HEK293 (cell line): ENCODE data around the gene DRC1.

Source experiments
- CTCF ChIA-PET: fragments of 350-600 bp; formaldehyde crosslinking; extraction: SDS; loops from one replicate; lab custom pipeline; 2021; ENCODE audit warnings: antibody characterized with exemption; lab: Yijun Ruan, JAX
- POLR2A ChIA-PET: fragments of 300-600 bp; formaldehyde crosslinking; extraction: SDS; loops from one replicate; lab custom pipeline; 2020; ENCODE audit warnings: antibody characterized with exemption, inconsistent platforms; lab: Yijun Ruan, JAX
- H3K27ac ChIP-seq: fragments of 200-500 bp; sonication (Bioruptor generic); 2 replicates; pipeline ENCODE4 v1.5.1; 2014; ENCODE audit warnings: low read depth, low read length, control low read depth, inconsistent platforms; ENCODE audit errors: extremely low read depth
- H3K36me3 ChIP-seq, 2 experiments: fragments of 200-500 bp in 1 of 2; sonication (Bioruptor generic) in 1 of 2; 1 replicate in 1 of 2; 2 replicates in 1 of 2; pipeline ENCODE4 v1.5.1; 2014 to 2017; ENCODE audit warnings: inconsistent platforms in 2 of 2, low read length in 2 of 2; ENCODE audit not compliant: control insufficient read depth in 2 of 2, insufficient read depth in 1 of 2
- H3K4me1 ChIP-seq: fragments of 200-500 bp; sonication (Bioruptor generic); 2 replicates; pipeline ENCODE4 v1.5.1; 2014; ENCODE audit warnings: mild to moderate bottlenecking, low read length, inconsistent platforms; ENCODE audit not compliant: control insufficient read depth, insufficient read depth
- H3K4me3 ChIP-seq: 2 replicates; pipeline ENCODE4 v1.5.1; 2011; ENCODE audit warnings: low read depth, mild to moderate bottlenecking, control low read depth, low read length, moderate library complexity
- H3K9me3 ChIP-seq: fragments of 200-500 bp; sonication (Bioruptor generic); 2 replicates; pipeline ENCODE4 v1.5.1; 2014; ENCODE audit warnings: low read depth, low read length, inconsistent platforms; ENCODE audit not compliant: control insufficient read depth, insufficient read depth
- BCL11B ChIP-seq: fragments of 450-650 bp; formaldehyde crosslinking; IDR thresholded peaks from 2 replicates; pipeline ENCODE4 v1.5.1; 2016; ENCODE audit warnings: low read depth, missing biosample characterization, missing genetic modification characterization
- GLIS2 ChIP-seq: fragments of 450-650 bp; formaldehyde crosslinking; IDR thresholded peaks from 2 replicates; pipeline ENCODE4 v1.5.1; 2016; ENCODE audit warnings: missing biosample characterization, missing genetic modification characterization
- HOXA7 ChIP-seq: sonication (generic); formaldehyde crosslinking; IDR thresholded peaks from 2 replicates; pipeline ENCODE4 v1.8.1; 2022; ENCODE audit warnings: missing genetic modification reagents, borderline replicate concordance
- KLF10 ChIP-seq: fragments of 450-650 bp; IDR thresholded peaks from 2 replicates; pipeline ENCODE4 v1.5.1; 2018; ENCODE audit warnings: missing biosample characterization, mild to moderate bottlenecking, missing genetic modification characterization
- KLF8 ChIP-seq: fragments of 450-650 bp; formaldehyde crosslinking; IDR thresholded peaks from 2 replicates; pipeline ENCODE4 v1.5.1; 2016; ENCODE audit warnings: missing biosample characterization, missing genetic modification characterization
- YY1 ChIP-seq: fragments of 450-650 bp; formaldehyde crosslinking; IDR thresholded peaks from 2 replicates; pipeline ENCODE4 v1.5.1; 2018; ENCODE audit warnings: missing biosample characterization, missing genetic modification characterization
- ZBTB21 ChIP-seq: fragments of 450-650 bp; formaldehyde crosslinking; IDR thresholded peaks from 2 replicates; pipeline ENCODE4 v1.5.1; 2017; ENCODE audit warnings: missing biosample characterization, missing genetic modification characterization
- ZNF214 ChIP-seq: fragments of 450-650 bp; formaldehyde crosslinking; IDR thresholded peaks from 2 replicates; pipeline ENCODE4 v1.5.1; 2017; ENCODE audit warnings: missing biosample characterization, mild to moderate bottlenecking, missing genetic modification characterization, borderline replicate concordance
- ZNF266 ChIP-seq: fragments of 450-650 bp; formaldehyde crosslinking; IDR thresholded peaks from 2 replicates; pipeline ENCODE4 v1.5.1; 2016; ENCODE audit warnings: missing biosample characterization, missing genetic modification characterization, low read depth
- ZNF354C ChIP-seq: fragments of 450-650 bp; formaldehyde crosslinking; IDR thresholded peaks from 2 replicates; pipeline ENCODE4 v1.5.1; 2016; ENCODE audit warnings: missing biosample characterization, missing genetic modification characterization, low read depth, borderline replicate concordance
- ZNF433 ChIP-seq: fragments of 450-650 bp; formaldehyde crosslinking; IDR thresholded peaks from 2 replicates; pipeline ENCODE4 v1.5.1; 2016; ENCODE audit warnings: missing biosample characterization, missing genetic modification characterization, low read depth
- ZNF529 ChIP-seq: fragments of 450-650 bp; formaldehyde crosslinking; IDR thresholded peaks from 2 replicates; pipeline ENCODE4 v1.5.1; 2017; ENCODE audit warnings: missing genetic modification characterization, missing biosample characterization; ENCODE audit not compliant: insufficient replicate concordance
- ZNF548 ChIP-seq: fragments of 450-650 bp; formaldehyde crosslinking; IDR thresholded peaks from 2 replicates; pipeline ENCODE4 v1.5.1; 2016; ENCODE audit warnings: missing biosample characterization, missing genetic modification characterization
- ZNF670 ChIP-seq: fragments of 450-650 bp; formaldehyde crosslinking; IDR thresholded peaks from 2 replicates; pipeline ENCODE4 v1.5.1; 2016; ENCODE audit warnings: missing biosample characterization, missing genetic modification characterization, low read depth
- ZNF777 ChIP-seq: fragments of 450-650 bp; formaldehyde crosslinking; IDR thresholded peaks from 2 replicates; pipeline ENCODE4 v1.5.1; 2017; ENCODE audit warnings: missing biosample characterization, missing genetic modification characterization, borderline replicate concordance
- ZNF843 ChIP-seq: fragments of 450-650 bp; formaldehyde crosslinking; IDR thresholded peaks from 2 replicates; pipeline ENCODE4 v1.5.1; 2016; ENCODE audit warnings: missing biosample characterization, missing genetic modification characterization
- ZSCAN23 ChIP-seq: fragments of 450-650 bp; formaldehyde crosslinking; IDR thresholded peaks from 2 replicates; pipeline ENCODE4 v1.5.1; 2016; ENCODE audit warnings: missing biosample characterization, missing genetic modification characterization
- TF ChIP-seq, protein P1 (sequence below): fragments of 450-650 bp; formaldehyde crosslinking; IDR thresholded peaks from 2 replicates; pipeline ENCODE4 v1.5.1; 2017; ENCODE audit warnings: missing biosample characterization, missing genetic modification characterization
- TF ChIP-seq, protein P2 (sequence below): fragments of 450-650 bp; formaldehyde crosslinking; IDR thresholded peaks from 2 replicates; pipeline ENCODE4 v1.5.1; 2016; ENCODE audit warnings: missing biosample characterization, missing genetic modification characterization
- TF ChIP-seq, protein P3 (sequence below): fragments of 450-650 bp; formaldehyde crosslinking; conservative IDR thresholded peaks from 2 replicates; pipeline ENCODE4 v1.5.1; 2016; ENCODE audit warnings: low read depth, missing biosample characterization, missing genetic modification characterization
- TF ChIP-seq, protein P4 (sequence below): fragments of 450-650 bp; formaldehyde crosslinking; IDR thresholded peaks from 2 replicates; pipeline ENCODE4 v1.5.1; 2016; ENCODE audit warnings: missing biosample characterization, missing genetic modification characterization

Gene DRC1

DNA sequence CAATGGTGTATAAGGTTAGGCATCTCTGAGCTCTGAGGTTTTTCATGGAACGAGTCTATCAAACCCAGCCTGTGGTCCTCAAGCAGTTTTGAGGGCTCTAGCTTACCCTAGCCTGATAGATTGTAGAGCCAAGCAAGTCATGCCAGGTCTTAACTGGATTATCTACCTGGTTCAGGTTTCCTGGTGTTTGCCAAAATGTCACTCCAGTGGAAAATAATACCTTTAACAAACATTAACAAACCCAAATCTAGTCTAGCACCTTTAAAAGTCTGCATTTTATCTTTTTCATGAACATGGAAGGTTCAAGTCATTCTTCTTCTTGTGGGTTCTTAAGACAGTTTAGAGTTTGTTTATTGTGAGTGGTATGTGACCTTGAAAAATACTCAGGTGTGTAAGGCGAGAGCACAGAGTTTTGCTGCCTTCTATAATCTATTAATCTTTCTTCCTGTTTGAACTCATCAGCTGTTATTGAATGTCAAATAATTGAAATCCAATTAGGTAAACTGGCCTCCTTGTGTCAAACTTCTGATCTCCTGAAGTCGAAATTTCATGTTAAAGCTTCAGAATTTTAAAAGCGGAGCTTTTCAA is 41.7 kb upstream of the DRC1 start (continued):
- no peak for TF ChIP-seq ZNF214 (tag by site-specific recombination)
- TF ChIP-seq HOXA7 (CRISPR knock-in tag) = no peak
- TF ChIP-seq ZBTB21 (tag by site-specific recombination) = no peak
- TF ChIP-seq, protein P1, sequence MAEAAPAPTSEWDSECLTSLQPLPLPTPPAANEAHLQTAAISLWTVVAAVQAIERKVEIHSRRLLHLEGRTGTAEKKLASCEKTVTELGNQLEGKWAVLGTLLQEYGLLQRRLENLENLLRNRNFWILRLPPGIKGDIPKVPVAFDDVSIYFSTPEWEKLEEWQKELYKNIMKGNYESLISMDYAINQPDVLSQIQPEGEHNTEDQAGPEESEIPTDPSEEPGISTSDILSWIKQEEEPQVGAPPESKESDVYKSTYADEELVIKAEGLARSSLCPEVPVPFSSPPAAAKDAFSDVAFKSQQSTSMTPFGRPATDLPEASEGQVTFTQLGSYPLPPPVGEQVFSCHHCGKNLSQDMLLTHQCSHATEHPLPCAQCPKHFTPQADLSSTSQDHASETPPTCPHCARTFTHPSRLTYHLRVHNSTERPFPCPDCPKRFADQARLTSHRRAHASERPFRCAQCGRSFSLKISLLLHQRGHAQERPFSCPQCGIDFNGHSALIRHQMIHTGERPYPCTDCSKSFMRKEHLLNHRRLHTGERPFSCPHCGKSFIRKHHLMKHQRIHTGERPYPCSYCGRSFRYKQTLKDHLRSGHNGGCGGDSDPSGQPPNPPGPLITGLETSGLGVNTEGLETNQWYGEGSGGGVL (tag by site-specific recombination) = no peak
- no peak for TF ChIP-seq KLF8

DNA sequence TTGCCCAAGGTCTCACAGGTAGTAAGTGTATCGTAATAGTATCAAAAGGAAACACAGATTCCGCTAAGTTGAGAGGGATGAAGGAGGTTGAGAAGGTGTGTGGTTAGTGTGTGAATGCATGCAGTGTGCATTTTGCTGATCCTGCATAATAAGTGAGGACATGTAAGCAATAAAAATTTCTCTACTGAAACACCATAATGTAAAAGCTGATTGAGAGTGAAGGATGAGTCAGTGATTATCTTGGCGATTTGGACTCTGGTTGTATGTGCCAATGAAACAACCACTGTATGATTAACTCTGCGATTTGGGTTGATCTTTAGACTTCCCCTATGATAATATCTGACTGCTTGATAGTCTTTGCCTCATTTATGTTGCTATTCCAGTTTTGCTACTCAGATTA is 38.4 kb upstream of the DRC1 start:
- Histone ChIP-seq H3K36me3 (peaks cover 4 to 19% of the 10 kb centered on the region in 2 experiments; a peak in 2 of 3 replicates), H3K27ac (no peak overlapping the region), H3K9me3 (no peaks in the 10 kb centered on the region), H3K4me3 (no peak overlapping the region), H3K4me1 (no peaks in the 10 kb centered on the region)
- peak; percentile 77; the same call in 1 of the 2 replicates for TF ChIP-seq ZNF266
- no peak for TF ChIP-seq ZNF433 (tag by site-specific recombination)
- ChIA-PET POLR2A (no interaction called here), CTCF (interaction anchor here (0.7 kb wide), 1 partner anchor 731 kb away, joined by 6 read pairs; no protein-coding TSS in a partner anchor)

DNA sequence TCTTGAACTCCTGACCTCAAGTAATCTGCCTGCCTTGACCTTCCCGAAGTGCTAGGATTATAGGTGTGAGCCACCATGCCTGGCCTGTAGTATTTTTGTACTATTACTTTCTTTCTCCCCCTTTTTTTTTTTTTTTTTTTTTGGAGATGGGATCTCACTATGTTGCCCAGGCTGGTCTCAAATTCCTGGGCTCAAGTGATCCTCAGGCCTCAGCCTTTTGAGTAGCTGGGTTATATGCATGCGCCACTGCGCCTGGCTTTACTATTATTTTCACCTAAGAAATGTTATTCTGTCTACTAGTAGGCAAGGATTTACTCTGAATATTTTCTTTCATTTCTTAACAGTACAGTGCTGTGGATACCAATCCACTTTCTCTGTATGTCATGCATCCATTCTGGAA is 37.8 kb upstream of the DRC1 start:
- ChIA-PET CTCF (no interaction called here), POLR2A (no interaction called here)
- peaks cover 4 to 24% of the 10 kb centered on the region in 2 experiments; a peak in 2 of 3 replicates for H3K36me3 ChIP-seq
- no peak overlapping the region for H3K27ac ChIP-seq
- H3K9me3 ChIP-seq = no peaks in the 10 kb centered on the region
- H3K4me1 ChIP-seq = no peaks in the 10 kb centered on the region
- H3K4me3 ChIP-seq = no peak overlapping the region
- TF ChIP-seq ZNF777 (tag by site-specific recombination) (no peak), KLF10 (tag by site-specific recombination) (no peak), ZNF354C (tag by site-specific recombination) (no peak), ZNF670 (tag by site-specific recombination) (no peak), ZNF843 (tag by site-specific recombination) (no peak), YY1 (tag by site-specific recombination) (no peak), BCL11B (no peak), ZSCAN23 (tag by site-specific recombination) (no peak), ZNF529 (tag by site-specific recombination) (no peak), GLIS2 (tag by site-specific recombination) (no peak), ZNF548 (tag by site-specific recombination) (no peak)
- TF ChIP-seq, protein P2, sequence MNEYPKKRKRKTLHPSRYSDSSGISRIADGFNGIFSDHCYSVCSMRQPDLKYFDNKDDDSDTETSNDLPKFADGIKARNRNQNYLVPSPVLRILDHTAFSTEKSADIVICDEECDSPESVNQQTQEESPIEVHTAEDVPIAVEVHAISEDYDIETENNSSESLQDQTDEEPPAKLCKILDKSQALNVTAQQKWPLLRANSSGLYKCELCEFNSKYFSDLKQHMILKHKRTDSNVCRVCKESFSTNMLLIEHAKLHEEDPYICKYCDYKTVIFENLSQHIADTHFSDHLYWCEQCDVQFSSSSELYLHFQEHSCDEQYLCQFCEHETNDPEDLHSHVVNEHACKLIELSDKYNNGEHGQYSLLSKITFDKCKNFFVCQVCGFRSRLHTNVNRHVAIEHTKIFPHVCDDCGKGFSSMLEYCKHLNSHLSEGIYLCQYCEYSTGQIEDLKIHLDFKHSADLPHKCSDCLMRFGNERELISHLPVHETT = no peak
- TF ChIP-seq, protein P3, sequence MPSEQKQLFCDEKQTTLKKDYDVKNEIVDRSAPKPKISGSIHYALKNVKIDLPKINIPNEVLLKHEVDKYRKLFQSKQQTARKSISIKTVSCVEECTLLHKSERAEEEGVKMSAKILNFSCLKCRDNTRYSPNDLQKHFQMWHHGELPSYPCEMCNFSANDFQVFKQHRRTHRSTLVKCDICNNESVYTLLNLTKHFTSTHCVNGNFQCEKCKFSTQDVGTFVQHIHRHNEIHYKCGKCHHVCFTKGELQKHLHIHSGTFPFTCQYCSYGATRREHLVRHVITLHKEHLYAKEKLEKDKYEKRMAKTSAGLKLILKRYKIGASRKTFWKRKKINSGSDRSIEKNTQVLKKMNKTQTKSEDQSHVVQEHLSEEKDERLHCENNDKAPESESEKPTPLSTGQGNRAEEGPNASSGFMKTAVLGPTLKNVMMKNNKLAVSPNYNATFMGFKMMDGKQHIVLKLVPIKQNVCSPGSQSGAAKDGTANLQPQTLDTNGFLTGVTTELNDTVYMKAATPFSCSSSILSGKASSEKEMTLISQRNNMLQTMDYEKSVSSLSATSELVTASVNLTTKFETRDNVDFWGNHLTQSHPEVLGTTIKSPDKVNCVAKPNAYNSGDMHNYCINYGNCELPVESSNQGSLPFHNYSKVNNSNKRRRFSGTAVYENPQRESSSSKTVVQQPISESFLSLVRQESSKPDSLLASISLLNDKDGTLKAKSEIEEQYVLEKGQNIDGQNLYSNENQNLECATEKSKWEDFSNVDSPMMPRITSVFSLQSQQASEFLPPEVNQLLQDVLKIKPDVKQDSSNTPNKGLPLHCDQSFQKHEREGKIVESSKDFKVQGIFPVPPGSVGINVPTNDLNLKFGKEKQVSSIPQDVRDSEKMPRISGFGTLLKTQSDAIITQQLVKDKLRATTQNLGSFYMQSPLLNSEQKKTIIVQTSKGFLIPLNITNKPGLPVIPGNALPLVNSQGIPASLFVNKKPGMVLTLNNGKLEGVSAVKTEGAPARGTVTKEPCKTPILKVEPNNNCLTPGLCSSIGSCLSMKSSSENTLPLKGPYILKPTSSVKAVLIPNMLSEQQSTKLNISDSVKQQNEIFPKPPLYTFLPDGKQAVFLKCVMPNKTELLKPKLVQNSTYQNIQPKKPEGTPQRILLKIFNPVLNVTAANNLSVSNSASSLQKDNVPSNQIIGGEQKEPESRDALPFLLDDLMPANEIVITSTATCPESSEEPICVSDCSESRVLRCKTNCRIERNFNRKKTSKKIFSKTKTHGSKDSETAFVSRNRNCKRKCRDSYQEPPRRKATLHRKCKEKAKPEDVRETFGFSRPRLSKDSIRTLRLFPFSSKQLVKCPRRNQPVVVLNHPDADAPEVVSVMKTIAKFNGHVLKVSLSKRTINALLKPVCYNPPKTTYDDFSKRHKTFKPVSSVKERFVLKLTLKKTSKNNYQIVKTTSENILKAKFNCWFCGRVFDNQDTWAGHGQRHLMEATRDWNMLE (tag by site-specific recombination) = no peak
- TF ChIP-seq, protein P4, sequence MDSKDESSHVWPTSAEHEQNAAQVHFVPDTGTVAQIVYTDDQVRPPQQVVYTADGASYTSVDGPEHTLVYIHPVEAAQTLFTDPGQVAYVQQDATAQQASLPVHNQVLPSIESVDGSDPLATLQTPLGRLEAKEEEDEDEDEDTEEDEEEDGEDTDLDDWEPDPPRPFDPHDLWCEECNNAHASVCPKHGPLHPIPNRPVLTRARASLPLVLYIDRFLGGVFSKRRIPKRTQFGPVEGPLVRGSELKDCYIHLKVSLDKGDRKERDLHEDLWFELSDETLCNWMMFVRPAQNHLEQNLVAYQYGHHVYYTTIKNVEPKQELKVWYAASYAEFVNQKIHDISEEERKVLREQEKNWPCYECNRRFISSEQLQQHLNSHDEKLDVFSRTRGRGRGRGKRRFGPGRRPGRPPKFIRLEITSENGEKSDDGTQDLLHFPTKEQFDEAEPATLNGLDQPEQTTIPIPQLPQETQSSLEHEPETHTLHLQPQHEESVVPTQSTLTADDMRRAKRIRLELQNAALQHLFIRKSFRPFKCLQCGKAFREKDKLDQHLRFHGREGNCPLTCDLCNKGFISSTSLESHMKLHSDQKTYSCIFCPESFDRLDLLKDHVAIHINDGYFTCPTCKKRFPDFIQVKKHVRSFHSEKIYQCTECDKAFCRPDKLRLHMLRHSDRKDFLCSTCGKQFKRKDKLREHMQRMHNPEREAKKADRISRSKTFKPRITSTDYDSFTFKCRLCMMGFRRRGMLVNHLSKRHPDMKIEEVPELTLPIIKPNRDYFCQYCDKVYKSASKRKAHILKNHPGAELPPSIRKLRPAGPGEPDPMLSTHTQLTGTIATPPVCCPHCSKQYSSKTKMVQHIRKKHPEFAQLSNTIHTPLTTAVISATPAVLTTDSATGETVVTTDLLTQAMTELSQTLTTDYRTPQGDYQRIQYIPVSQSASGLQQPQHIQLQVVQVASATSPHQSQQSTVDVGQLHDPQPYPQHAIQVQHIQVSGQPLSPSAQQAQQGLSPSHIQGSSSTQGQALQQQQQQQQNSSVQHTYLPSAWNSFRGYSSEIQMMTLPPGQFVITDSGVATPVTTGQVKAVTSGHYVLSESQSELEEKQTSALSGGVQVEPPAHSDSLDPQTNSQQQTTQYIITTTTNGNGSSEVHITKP (tag by site-specific recombination) = no peak
